Measurements from ENCODE around the gene TSHR. TPM values are rescaled to one million over a fixed set of nuclear protein-coding genes. Genes with fewer than 3 reads are reported as not detected.

The TSHR gene
- total and polyA plus RNA-seq, 2 of the 13 experiments (the other 11 are each of a cell fraction or from before 2014, with no cell fraction given): not detected

- Histone ChIP-seq H3K4me3 (replicated peaks in 1 of 3; ENCODE audit: insufficient read depth in 1 of 3, low read depth in 2 of 3, low read length in 3 of 3) (no peak overlapping the region), H3K36me3 (replicated peaks in 1 of 2; ENCODE audit: control insufficient read depth in 1 of 2, insufficient read depth in 2 of 2, low read length in 2 of 2) (no peaks in the 10 kb centered on the region), H3K9ac (ENCODE audit: insufficient read depth, low read depth, low read length) (no peak overlapping the region), H3K27me3 (ENCODE audit: control insufficient read depth in 1 of 2, insufficient read depth in 2 of 2, low read length in 2 of 2) (no peaks in the 10 kb centered on the region), H3K4me2 (ENCODE audit: low read depth, low read length) (no peak overlapping the region), H3K4me1 (ENCODE audit: insufficient read depth, low read length) (peaks cover 16% of the 10 kb centered on the region), H2AFZ (ENCODE audit: low read length) (no peak overlapping the region), H3K9me3 (ENCODE audit: low read length) (no peaks in the 10 kb centered on the region), H4K20me1 (ENCODE audit: insufficient read depth, low read length) (no peaks in the 10 kb centered on the region), H3K79me2 (ENCODE audit: insufficient read depth, low read length) (no peaks in the 10 kb centered on the region), H3K27ac (ENCODE audit: extremely low read length, insufficient read depth, low read length) (no peak overlapping the region)
- no peak for TF ChIP-seq ZNF75D (CRISPR knock-in tag; IDR thresholded peaks at IDR 0.05; ENCODE audit: borderline replicate concordance)
- no peak for TF ChIP-seq ZNF704 (CRISPR knock-in tag; IDR thresholded peaks at IDR 0.05; ENCODE audit: borderline replicate concordance)
- TF ChIP-seq ZNF333 (CRISPR knock-in tag; IDR thresholded peaks at IDR 0.05; ENCODE audit: borderline replicate concordance): no peak
- TF ChIP-seq ZFP41 (CRISPR knock-in tag; IDR thresholded peaks at IDR 0.05; ENCODE audit: borderline replicate concordance): no peak
- TF ChIP-seq ZNF776 (CRISPR knock-in tag; IDR thresholded peaks at IDR 0.05): no peak
- no peak for TF ChIP-seq KLF16 (CRISPR knock-in tag; IDR thresholded peaks at IDR 0.05)
- no peak for TF ChIP-seq ARID3A (IDR thresholded peaks at IDR 0.05; ENCODE audit: low read depth, low read length)
- no peak for TF ChIP-seq TOPORS (CRISPR knock-in tag; IDR thresholded peaks at IDR 0.05)
- in situ Hi-C loops (cut with HindIII; ENCODE audit: extremely low pct_ligation_motif_present, low pct_unique_long_range_greater_than_20kb) (no loop called here), intact Hi-C loops (cut with micrococcal nuclease; ENCODE audit: unreplicated experiment) (no loop called here)
- ChIA-PET CTCF (ENCODE audit: low intra/inter-chr PET ratio, low total read pairs) (no interaction called here), POLR2A (interaction anchor here (1.9 kb wide), 1 partner anchor 46 kb away, joined by 5 read pairs; no protein-coding TSS in a partner anchor)
- BruUV-seq (replicated peaks): no TSS peak
- no peak for FAIRE-seq
- ATAC-seq: no peak
- DNase-seq (ENCODE audit: low spot score): no peak
- 52% methylated on average over 3 of the region's 3 CpGs for WGBS (ENCODE audit: low lambda C conversion rate)
Measured at GRCh38 chr14:81172881-81173280, 217.5 kb downstream of the TSHR start.

All from HepG2 (cell line).